NCI-H226 (cell line): ENCODE results near the gene PRSS33.

Source experiments
- DNase-seq: peaks from one replicate; pipeline ENCODE4 v3.0.0-alpha.2; 2015

Gene PRSS33

GRCh38 chr16:2820836-2821486 is 33.6 kb upstream of the PRSS33 start:
- DNase-seq, result peak; percentile 0

GRCh38 chr16:2819939-2820835 is 32.8 kb upstream of the PRSS33 start:
- DNase-seq, result peak; percentile 0

- no peak for DNase-seq
Observed at GRCh38 chr16:2819179-2819938, 32.0 kb upstream of the PRSS33 start.

GRCh38 chr16:2818272-2818876 is 31.0 kb upstream of the PRSS33 start:
- no peak for DNase-seq

- no peak for DNase-seq
Observed at GRCh38 chr16:2817340-2818271, 30.2 kb upstream of the PRSS33 start.

- DNase-seq, result no peak
Observed at GRCh38 chr16:2816751-2817339, 29.5 kb upstream of the PRSS33 start, which contains the start of gene PRSS21. TSS of gene PRSS21 (plus strand) at chr16:2817237. CDS start at chr16:2817269, 32 bp downstream.

- DNase-seq, result no peak
Observed at GRCh38 chr16:2815299-2815771, 28.0 kb upstream of the PRSS33 start.

- DNase-seq, result no peak
Observed at GRCh38 chr16:2814551-2815298, 27.4 kb upstream of the PRSS33 start.

- DNase-seq, result no peak
Observed at GRCh38 chr16:2813771-2814221, 26.4 kb upstream of the PRSS33 start.

- DNase-seq, result no peak
Observed at GRCh38 chr16:2811703-2812471, 24.5 kb upstream of the PRSS33 start.

GRCh38 chr16:2810651-2811050 is 23.3 kb upstream of the PRSS33 start:
- no peak for DNase-seq

GRCh38 chr16:2809149-2809760 is 21.9 kb upstream of the PRSS33 start:
- DNase-seq, result no peak

- DNase-seq, result no peak
Observed at GRCh38 chr16:2808181-2808580, 20.8 kb upstream of the PRSS33 start.

GRCh38 chr16:2806286-2806685 is 18.9 kb upstream of the PRSS33 start:
- no peak for DNase-seq

GRCh38 chr16:2804728-2805127 is 17.4 kb upstream of the PRSS33 start:
- DNase-seq, result no peak

- DNase-seq, result no peak
Observed at GRCh38 chr16:2803545-2804195, 16.3 kb upstream of the PRSS33 start.

GRCh38 chr16:2799859-2800226 is 12.5 kb upstream of the PRSS33 start:
- no peak for DNase-seq

- DNase-seq, result no peak
Observed at GRCh38 chr16:2799205-2799858, 12.0 kb upstream of the PRSS33 start.
